Natural killer cell (primary cell): ENCODE data around the gene SMARCAL1. TPM values are rescaled to one million over a fixed set of nuclear protein-coding genes. Genes with fewer than 3 reads are reported as not detected.

ENCODE experiments used
- ATAC-seq, 3 donors: fragments of 150-1000 bp in 2 of 3; fragments of 200-7000 bp in 1 of 3; cut with Tn5 transposase; 1 replicate in 1 of 3; 2 replicates in 2 of 3; pipeline ENCODE4 v1.10.0; 2021; ENCODE audit warnings: mild to moderate bottlenecking in 2 of 3, moderate library complexity in 2 of 3
- DNase-seq, 2 donors: peaks; one replicate each; pipeline versions ENCODE4 v3.0.0 to v3.0.0-alpha.2; 2013 to 2021; ENCODE audit warnings: mixed read lengths in 1 of 2
- H3K27ac ChIP-seq: one replicate; pipeline ENCODE4 v1.5.1; 2013; ENCODE audit warnings: mild to moderate bottlenecking, low read length
- H3K27me3 ChIP-seq: one replicate; pipeline ENCODE4 v1.6.1; 2013; ENCODE audit warnings: low read length; ENCODE audit not compliant: control insufficient read depth, insufficient read depth
- H3K36me3 ChIP-seq: one replicate; pipeline ENCODE4 v1.6.1; 2013; ENCODE audit warnings: low read length; ENCODE audit not compliant: control insufficient read depth, insufficient read depth
- H3K4me1 ChIP-seq: one replicate; pipeline ENCODE4 v1.6.1; 2013; ENCODE audit warnings: low read length; ENCODE audit not compliant: control insufficient read depth, insufficient read depth
- H3K4me3 ChIP-seq: one replicate; pipeline ENCODE4 v1.5.1; 2013; ENCODE audit warnings: low read length
- H3K9me3 ChIP-seq: one replicate; pipeline ENCODE4 v1.6.1; 2013; ENCODE audit warnings: low read length; ENCODE audit not compliant: control insufficient read depth, insufficient read depth
- H3K27ac Mint-ChIP-seq, 2 donors: one replicate each; pipeline ENCODE4 v1.8.0; 2022; ENCODE audit warnings: mild to moderate bottlenecking in 2 of 2, mixed read lengths in 2 of 2, moderate library complexity in 1 of 2
- H3K27me3 Mint-ChIP-seq, 2 donors: one replicate each; pipeline ENCODE4 v1.8.0; 2022; ENCODE audit warnings: low read depth in 2 of 2, mixed read lengths in 2 of 2
- H3K36me3 Mint-ChIP-seq: one replicate; pipeline ENCODE4 v1.8.0; 2022; ENCODE audit warnings: mixed read lengths
- H3K4me1 Mint-ChIP-seq, 2 donors: one replicate each; pipeline ENCODE4 v1.8.0; 2022; ENCODE audit warnings: mixed read lengths in 2 of 2
- H3K4me3 Mint-ChIP-seq: one replicate; pipeline ENCODE4 v1.8.0; 2022; ENCODE audit warnings: mild to moderate bottlenecking, moderate library complexity, mixed read lengths
- H3K9me3 Mint-ChIP-seq, 2 donors: one replicate each; pipeline ENCODE4 v1.8.0; 2022; ENCODE audit warnings: mixed read lengths in 2 of 2
- CTCF ChIP-seq: fragments of 200-600 bp; IDR thresholded peaks from one replicate; pipeline ENCODE4 v1.8.0; 2022; ENCODE audit warnings: antibody characterized with exemption
- WGBS: methylation state at CpG from one replicate; pipeline ENCODE4 v1.1.7; 2013; ENCODE audit warnings: missing lambda C conversion rate; ENCODE audit not compliant: insufficient coverage; 5-methylcytosine and 5-hydroxymethylcytosine counted together
- intact Hi-C: fragments of 100-400 bp; cut with micrococcal nuclease; formaldehyde crosslinking; loops from one replicate; pipeline ENCODE4 v1.14.2; 2022
- total RNA-seq, 4 donors: library from RNA; stranded (reverse); fragments of 120-200 nt in 1 of 4; gene quantifications; one replicate each; pipeline versions ENCODE4 v1.2.3 to v1.2.4, GENCODE V29; 2013 to 2022

Gene SMARCAL1
- total RNA-seq, 3 donors from 2014 or later (not counting 1 experiment from before 2014, with no cell fraction given): 18.7 to 25.6 (median 22.8) TPM

GRCh38 chr2:216490061-216490460 is 77.8 kb downstream of the SMARCAL1 start:
- H3K36me3 Mint-ChIP-seq: no peaks in the 10 kb centered on the region
- H3K4me1 Mint-ChIP-seq: no peaks in the 10 kb centered on the region
- WGBS: no CpG with 5 or more reads among the region's 1 CpG
- no peak for TF ChIP-seq CTCF
- no peaks in the 10 kb centered on the region for H3K9me3 Mint-ChIP-seq
- H3K27ac Mint-ChIP-seq: no peak overlapping the region
- Histone ChIP-seq H3K4me3 (no peak overlapping the region), H3K9me3 (no peaks in the 10 kb centered on the region), H3K27me3 (no peaks in the 10 kb centered on the region), H3K27ac (no peak overlapping the region), H3K36me3 (no peaks in the 10 kb centered on the region), H3K4me1 (peaks cover 3% of the 10 kb centered on the region)
- H3K27me3 Mint-ChIP-seq: no peaks in the 10 kb centered on the region
- no peak overlapping the region for H3K4me3 Mint-ChIP-seq
- intact Hi-C loops: no loop called here
- ATAC-seq (no peak), DNase-seq (no peak)

GRCh38 chr2:216491793-216492596 is 79.7 kb downstream of the SMARCAL1 start:
- DNase-seq (no peak), ATAC-seq (no peak)
- no peak overlapping the region for H3K4me3 Mint-ChIP-seq
- Histone ChIP-seq H3K36me3 (no peaks in the 10 kb centered on the region), H3K4me1 (no peaks in the 10 kb centered on the region), H3K27me3 (no peaks in the 10 kb centered on the region), H3K4me3 (no peak overlapping the region), H3K9me3 (no peaks in the 10 kb centered on the region), H3K27ac (no peak overlapping the region)
- no peaks in the 10 kb centered on the region for H3K9me3 Mint-ChIP-seq
- H3K36me3 Mint-ChIP-seq: no peaks in the 10 kb centered on the region
- no peak overlapping the region for H3K27ac Mint-ChIP-seq
- TF ChIP-seq CTCF: no peak
- H3K27me3 Mint-ChIP-seq: no peaks in the 10 kb centered on the region
- intact Hi-C loops: no loop called here
- WGBS: 78% methylated on average over 6 of the region's 9 CpGs
- H3K4me1 Mint-ChIP-seq: no peaks in the 10 kb centered on the region

GRCh38 chr2:216492597-216493333 is 80.5 kb downstream of the SMARCAL1 start:
- Histone ChIP-seq H3K4me3 (no peak overlapping the region), H3K36me3 (no peaks in the 10 kb centered on the region), H3K4me1 (peaks cover 3% of the 10 kb centered on the region), H3K27me3 (no peaks in the 10 kb centered on the region), H3K9me3 (no peaks in the 10 kb centered on the region), H3K27ac (no peak overlapping the region)
- DNase-seq: no peak
- ATAC-seq: no peak
- Mint-ChIP-seq H3K27me3 (no peaks in the 10 kb centered on the region), H3K4me1 (peaks cover 4% of the 10 kb centered on the region in 2 donors), H3K27ac (no peak overlapping the region), H3K4me3 (no peak overlapping the region), H3K9me3 (no peaks in the 10 kb centered on the region), H3K36me3 (no peaks in the 10 kb centered on the region)
- TF ChIP-seq CTCF: no peak
- WGBS: 86% methylated on average over 6 of the region's 6 CpGs
- intact Hi-C loops: no loop called here
